Neuronal stem cell (in vitro differentiated cells): ENCODE measurements around the gene ARHGAP44.

Experiments used
- DNase-seq: peaks from one replicate; pipeline ENCODE4 v3.0.0-alpha.2; 2013; ENCODE audit warnings: low spot score
- H2AFZ ChIP-seq: one replicate; pipeline ENCODE4 v1.6.1; 2013; ENCODE audit warnings: mild to moderate bottlenecking, low read length, inconsistent platforms
- H2AK5ac ChIP-seq: 2 replicates; pipeline ENCODE4 v1.6.1; 2013; ENCODE audit warnings: low read depth, mild to moderate bottlenecking, inconsistent platforms, low read length, moderate library complexity, mixed read lengths
- H2BK120ac ChIP-seq: 2 replicates; pipeline ENCODE4 v1.6.1; 2013; ENCODE audit warnings: low read depth, mild to moderate bottlenecking, inconsistent platforms, low read length, moderate library complexity, mixed read lengths
- H2BK12ac ChIP-seq: one replicate; pipeline ENCODE4 v1.6.1; 2013; ENCODE audit warnings: low read length, inconsistent platforms
- H2BK15ac ChIP-seq: 2 replicates; pipeline ENCODE4 v1.6.1; 2013; ENCODE audit warnings: mild to moderate bottlenecking, low read length, inconsistent platforms, mixed read lengths
- H2BK5ac ChIP-seq: one replicate; pipeline ENCODE4 v1.6.1; 2013; ENCODE audit warnings: inconsistent platforms, mild to moderate bottlenecking, low read length, moderate library complexity
- H3K14ac ChIP-seq: one replicate; pipeline ENCODE4 v1.6.1; 2013; ENCODE audit warnings: low read length, inconsistent platforms
- H3K18ac ChIP-seq: 2 replicates; pipeline ENCODE4 v1.6.1; 2013; ENCODE audit warnings: low read length, inconsistent platforms
- H3K23ac ChIP-seq: 2 replicates; pipeline ENCODE4 v1.6.1; 2013; ENCODE audit warnings: low read depth, mild to moderate bottlenecking, mixed read lengths, low read length, inconsistent platforms; ENCODE audit not compliant: poor library complexity
- H3K27ac ChIP-seq: replicated peaks from 3 replicates; pipeline ENCODE4 v1.5.1; 2013; ENCODE audit warnings: low read length, inconsistent platforms
- H3K27me3 ChIP-seq, 3 experiments: 2 replicates each; pipeline ENCODE4 v1.6.1; 2013; ENCODE audit warnings: low read length in 3 of 3, mild to moderate bottlenecking in 2 of 3, inconsistent platforms in 1 of 3, low read depth in 1 of 3, mixed read lengths in 1 of 3, moderate library complexity in 1 of 3; ENCODE audit not compliant: control insufficient read depth in 3 of 3, insufficient read depth in 3 of 3
- H3K36me3 ChIP-seq, 2 donors: replicated peaks in 1 of 2; 2 replicates each; pipeline ENCODE4 v1.6.1; 2013; ENCODE audit warnings: low read length in 2 of 2; ENCODE audit not compliant: control insufficient read depth in 2 of 2, insufficient read depth in 2 of 2
- H3K4ac ChIP-seq: 2 replicates; pipeline ENCODE4 v1.6.1; 2013; ENCODE audit warnings: inconsistent platforms, mild to moderate bottlenecking, low read length, moderate library complexity
- H3K4me1 ChIP-seq, 2 donors: 1 replicate in 1 of 2; 2 replicates in 1 of 2; pipeline ENCODE4 v1.6.1; 2013; ENCODE audit warnings: low read length in 2 of 2, low read depth in 1 of 2; ENCODE audit not compliant: control insufficient read depth in 2 of 2, insufficient read depth in 1 of 2
- H3K4me2 ChIP-seq: one replicate; pipeline ENCODE4 v1.6.1; 2013; ENCODE audit warnings: mild to moderate bottlenecking, low read length, inconsistent platforms; ENCODE audit not compliant: insufficient read depth, poor library complexity, severe bottlenecking
- H3K4me3 ChIP-seq, 2 donors: 2 replicates each; pipeline ENCODE4 v1.5.1; 2013; ENCODE audit warnings: low read length in 2 of 2, mild to moderate bottlenecking in 2 of 2, inconsistent platforms in 1 of 2, moderate library complexity in 1 of 2
- H3K79me1 ChIP-seq: one replicate; pipeline ENCODE4 v1.6.1; 2013; ENCODE audit warnings: low read depth, mild to moderate bottlenecking, inconsistent platforms, low read length, moderate library complexity
- H3K9ac ChIP-seq: one replicate; pipeline ENCODE4 v1.6.1; 2013; ENCODE audit warnings: mild to moderate bottlenecking, low read depth, low read length, inconsistent platforms; ENCODE audit not compliant: poor library complexity
- H3K9me3 ChIP-seq, 2 donors: replicated peaks in 1 of 2; 2 replicates each; pipeline versions ENCODE3 to v1.6.1; 2013; ENCODE audit warnings: low read length in 2 of 2, mild to moderate bottlenecking in 2 of 2, inconsistent platforms in 1 of 2, low read depth in 1 of 2, mixed read lengths in 1 of 2, moderate library complexity in 1 of 2; ENCODE audit not compliant: control insufficient read depth in 2 of 2, insufficient read depth in 1 of 2
- H4K8ac ChIP-seq: one replicate; pipeline ENCODE4 v1.6.1; 2013; ENCODE audit warnings: low read depth, mild to moderate bottlenecking, inconsistent platforms, low read length, moderate library complexity
- H4K91ac ChIP-seq: one replicate; pipeline ENCODE4 v1.6.1; 2013; ENCODE audit warnings: low read length, low read depth, mild to moderate bottlenecking, inconsistent platforms; ENCODE audit not compliant: poor library complexity
- WGBS, 2 donors: extraction: QIAGEN DNeasy Blood & Tissue Kit; methylation state at CpG; one replicate each; pipeline ENCODE4 v1.1.7; 2013; ENCODE audit warnings: missing lambda C conversion rate in 2 of 2, mixed read lengths in 1 of 2; ENCODE audit not compliant: insufficient read length in 2 of 2, insufficient replicate concordance in 1 of 2; ENCODE audit errors: extremely low coverage in 2 of 2; 5-methylcytosine and 5-hydroxymethylcytosine counted together

The ARHGAP44 gene

DNA sequence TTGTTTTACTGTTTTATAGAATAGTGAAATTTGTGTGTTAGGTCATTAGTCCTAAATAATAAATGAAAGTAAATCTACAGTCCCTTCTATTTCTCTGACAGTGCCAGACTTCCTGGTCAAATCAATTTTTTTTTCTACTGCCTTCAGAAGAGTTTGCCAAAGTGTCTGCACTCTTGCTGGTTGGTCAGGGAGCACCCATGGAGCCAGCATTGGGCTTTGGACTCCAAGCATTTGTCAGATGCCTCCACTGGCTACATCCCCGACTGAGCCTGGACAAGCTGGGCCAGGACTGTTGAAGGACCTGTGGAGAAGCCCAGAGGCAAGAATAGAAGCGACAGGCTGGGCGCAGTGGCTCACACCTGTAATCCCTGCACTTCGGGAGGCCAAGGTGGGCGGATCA lies 174.9 kb downstream of the ARHGAP44 start:
- WGBS, 2 donors = no CpG with 5 or more reads among the region's 5 CpGs
- H3K27me3 ChIP-seq = no peaks in the 10 kb centered on the region
- no peak overlapping the region for H2AFZ ChIP-seq
- H2BK12ac ChIP-seq = no peak overlapping the region
- no peak overlapping the region for H3K4me3 ChIP-seq
- H3K4me2 ChIP-seq = no peak overlapping the region
- H3K4me1 ChIP-seq = no peaks in the 10 kb centered on the region
- H3K23ac ChIP-seq = no peak overlapping the region
- H2BK5ac ChIP-seq = no peak overlapping the region
- no peak for DNase-seq
- peaks cover 0 to 2% of the 10 kb centered on the region in 2 donors for H3K9me3 ChIP-seq
- peaks cover 0 to 5% of the 10 kb centered on the region in 2 donors for H3K36me3 ChIP-seq
- H3K27ac ChIP-seq = no peak overlapping the region
- no peak overlapping the region for H2BK15ac ChIP-seq
- H3K4ac ChIP-seq = no peak overlapping the region
- no peak overlapping the region for H2AK5ac ChIP-seq
- no peak overlapping the region for H3K14ac ChIP-seq
- H3K18ac ChIP-seq = no peak overlapping the region
- no peaks in the 10 kb centered on the region for H3K79me1 ChIP-seq
- no peak overlapping the region for H4K91ac ChIP-seq
- H4K8ac ChIP-seq = no peak overlapping the region
- H2BK120ac ChIP-seq = no peak overlapping the region
- H3K9ac ChIP-seq = no peak overlapping the region

DNA sequence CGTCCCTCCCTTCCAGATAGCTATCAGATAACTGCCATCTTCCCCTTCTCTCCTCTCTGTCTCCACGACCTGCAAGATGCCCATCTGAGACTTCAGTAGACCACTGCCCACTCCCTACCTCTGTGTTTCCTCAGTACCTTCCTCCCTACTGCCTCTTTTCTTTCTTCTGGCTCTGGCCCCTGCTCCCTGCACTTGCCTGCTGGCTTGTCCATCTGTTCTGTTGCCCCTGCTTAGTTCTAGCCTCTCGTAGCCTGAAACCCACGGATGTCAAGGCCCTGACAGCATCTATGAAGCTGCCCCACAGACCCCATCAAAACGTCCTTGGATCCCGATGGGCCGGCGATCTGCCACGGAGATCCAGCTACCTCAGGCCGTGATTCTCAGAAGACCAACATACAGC lies 175.5 kb downstream of the ARHGAP44 start:
- Histone ChIP-seq H3K4me2 (no peak overlapping the region), H3K79me1 (no peaks in the 10 kb centered on the region), H3K9ac (no peak overlapping the region), H3K9me3 (peaks cover 0 to 2% of the 10 kb centered on the region in 2 donors), H4K91ac (no peak overlapping the region), H3K23ac (no peak overlapping the region), H2BK15ac (no peak overlapping the region), H2BK5ac (no peak overlapping the region), H3K27me3 (no peaks in the 10 kb centered on the region), H3K18ac (no peak overlapping the region), H2AFZ (no peak overlapping the region), H3K4me1 (no peaks in the 10 kb centered on the region), H2AK5ac (no peak overlapping the region), H3K14ac (no peak overlapping the region), H4K8ac (no peak overlapping the region), H3K27ac (no peak overlapping the region), H2BK120ac (no peak overlapping the region), H3K36me3 (peaks cover 0 to 3% of the 10 kb centered on the region in 2 donors), H3K4me3 (peak overlapping the region in 1 of 2 donors; percentile 16), H2BK12ac (no peak overlapping the region), H3K4ac (no peak overlapping the region)
- DNase-seq = no peak
- WGBS, 2 donors = no CpG with 5 or more reads among the region's 10 CpGs

DNA sequence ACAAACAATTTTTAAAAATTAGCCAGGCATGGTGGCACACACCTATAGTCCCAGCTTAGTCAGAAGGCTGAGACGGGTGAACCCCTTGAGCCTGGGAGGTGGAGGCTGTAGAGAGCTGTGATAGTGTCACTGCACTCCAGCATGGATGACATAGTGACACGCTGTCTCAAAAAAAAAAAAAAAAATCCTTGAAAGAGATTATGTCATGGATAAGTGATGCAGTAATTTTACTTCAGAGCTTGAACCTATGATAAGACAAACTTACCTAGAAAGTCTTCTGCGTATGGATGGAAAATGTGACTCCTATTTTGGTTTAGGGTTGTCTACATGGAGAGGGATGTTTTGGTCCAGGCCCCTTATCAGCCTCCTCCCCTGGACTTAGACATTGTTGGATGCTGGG lies 176.7 kb downstream of the ARHGAP44 start:
- Histone ChIP-seq H3K4me1 (no peaks in the 10 kb centered on the region), H2AFZ (no peak overlapping the region), H2BK120ac (no peak overlapping the region), H3K14ac (no peak overlapping the region), H3K4ac (no peak overlapping the region), H3K36me3 (peaks cover 0 to 2% of the 10 kb centered on the region in 2 donors), H3K9ac (no peak overlapping the region), H3K27ac (no peak overlapping the region), H3K4me2 (no peak overlapping the region), H3K9me3 (peaks cover 0 to 2% of the 10 kb centered on the region in 2 donors), H2BK5ac (no peak overlapping the region), H3K4me3 (no peak overlapping the region), H3K79me1 (no peaks in the 10 kb centered on the region), H3K27me3 (peaks cover 0 to 1% (median under 1%) of the 10 kb centered on the region in 3 experiments), H3K18ac (no peak overlapping the region), H2BK15ac (no peak overlapping the region), H4K8ac (no peak overlapping the region), H3K23ac (no peak overlapping the region), H4K91ac (no peak overlapping the region), H2AK5ac (no peak overlapping the region), H2BK12ac (no peak overlapping the region)
- no CpG with 5 or more reads among the region's 3 CpGs for WGBS, 2 donors
- no peak for DNase-seq

GRCh38 chr17:12966413-12966812 lies 177.1 kb downstream of the ARHGAP44 start:
- no peak for DNase-seq
- H3K4me3 ChIP-seq = no peak overlapping the region
- peaks cover 0 to 2% of the 10 kb centered on the region in 2 donors for H3K36me3 ChIP-seq
- no peak overlapping the region for H2AK5ac ChIP-seq
- no peak overlapping the region for H2AFZ ChIP-seq
- H2BK5ac ChIP-seq = no peak overlapping the region
- H3K23ac ChIP-seq = no peak overlapping the region
- H3K79me1 ChIP-seq = no peaks in the 10 kb centered on the region
- no peak overlapping the region for H3K4me2 ChIP-seq
- H3K18ac ChIP-seq = no peak overlapping the region
- no peak overlapping the region for H2BK120ac ChIP-seq
- H3K27me3 ChIP-seq = peaks cover 0 to 5% (median 2%) of the 10 kb centered on the region in 3 experiments
- H3K27ac ChIP-seq = no peak overlapping the region
- H3K9ac ChIP-seq = no peak overlapping the region
- H2BK15ac ChIP-seq = no peak overlapping the region
- H3K9me3 ChIP-seq = peaks cover 0 to 2% of the 10 kb centered on the region in 2 donors
- no peaks in the 10 kb centered on the region for H3K4me1 ChIP-seq
- H4K8ac ChIP-seq = no peak overlapping the region
- H4K91ac ChIP-seq = no peak overlapping the region
- H3K4ac ChIP-seq = no peak overlapping the region
- no CpG with 5 or more reads among the region's 5 CpGs for WGBS, 2 donors
- no peak overlapping the region for H3K14ac ChIP-seq
- no peak overlapping the region for H2BK12ac ChIP-seq
